HG02885 (cell line): ENCODE data around the gene ITGB2.
"Not testable (repeated sequence)": the region's sequence is repeated elsewhere in the genome, so short reads cannot be mapped to it uniquely, and the experiment has no call there.

ENCODE experiments used
- ATAC-seq: cut with Tn5 transposase; IDR thresholded peaks from one replicate; pipeline ENCODE4 v1.9.1; 2021; ENCODE audit warnings: mild to moderate bottlenecking; ENCODE audit not compliant: unreplicated experiment, poor library complexity

Gene ITGB2

DNA sequence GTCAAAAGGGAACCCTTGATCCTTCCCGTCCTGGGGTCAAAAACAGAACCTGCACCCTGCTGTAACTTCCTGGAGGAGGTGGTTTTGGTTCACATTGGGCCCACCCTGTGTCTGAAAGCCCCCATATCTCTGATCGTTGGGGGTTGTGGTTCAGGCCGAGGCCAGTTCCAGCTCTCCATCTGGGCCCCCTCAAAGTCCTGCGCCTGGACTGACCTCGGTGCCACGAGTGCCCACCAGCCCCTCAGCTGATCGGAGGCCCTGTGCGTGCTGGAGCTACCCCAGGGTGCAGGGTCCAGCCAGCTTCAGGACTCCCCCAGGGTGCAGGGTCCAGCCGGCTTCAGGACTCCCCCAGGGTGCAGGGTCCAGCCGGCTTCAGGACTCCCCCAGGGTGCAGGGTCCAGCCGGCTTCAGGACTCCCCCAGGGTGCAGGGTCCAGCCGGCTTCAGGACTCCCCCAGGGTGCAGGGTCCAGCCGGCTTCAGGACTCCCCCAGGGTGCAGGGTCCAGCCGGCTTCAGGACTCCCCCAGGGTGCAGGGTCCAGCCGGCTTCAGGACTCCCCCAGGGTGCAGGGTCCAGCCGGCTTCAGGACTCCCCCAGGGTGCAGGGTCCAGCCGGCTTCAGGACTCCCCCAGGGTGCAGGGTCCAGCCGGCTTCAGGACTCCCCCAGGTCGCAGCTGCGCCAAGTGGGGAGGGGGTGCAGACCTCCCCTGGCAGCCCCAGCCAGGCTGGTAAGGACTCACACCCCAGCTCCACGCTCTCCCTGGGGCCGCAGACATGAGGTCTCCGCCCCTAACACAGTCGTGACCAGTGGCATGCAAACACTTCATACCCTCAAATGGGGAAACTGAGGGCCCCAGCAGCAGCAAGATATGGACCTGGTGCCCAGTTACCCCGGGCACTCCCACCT is 7.9 kb downstream of the ITGB2 start:
- ATAC-seq: not testable (repeated sequence)

DNA sequence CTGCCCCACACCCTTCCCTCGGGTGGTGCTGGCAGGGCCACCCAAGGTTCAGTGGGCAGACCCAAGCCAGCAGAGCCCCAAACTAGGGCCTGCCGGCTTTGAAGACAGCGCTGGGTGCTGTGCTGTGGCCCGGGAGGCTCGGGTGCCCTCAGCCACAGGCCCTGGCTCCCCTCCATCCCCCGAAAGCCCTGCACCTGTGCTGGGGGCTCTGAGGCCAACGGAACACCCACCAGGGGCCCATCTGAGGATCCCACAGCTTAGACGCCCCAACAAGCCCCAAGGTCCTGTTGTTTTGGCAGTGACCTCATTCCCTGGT is 8.6 kb downstream of the ITGB2 start:
- ATAC-seq: no peak

DNA sequence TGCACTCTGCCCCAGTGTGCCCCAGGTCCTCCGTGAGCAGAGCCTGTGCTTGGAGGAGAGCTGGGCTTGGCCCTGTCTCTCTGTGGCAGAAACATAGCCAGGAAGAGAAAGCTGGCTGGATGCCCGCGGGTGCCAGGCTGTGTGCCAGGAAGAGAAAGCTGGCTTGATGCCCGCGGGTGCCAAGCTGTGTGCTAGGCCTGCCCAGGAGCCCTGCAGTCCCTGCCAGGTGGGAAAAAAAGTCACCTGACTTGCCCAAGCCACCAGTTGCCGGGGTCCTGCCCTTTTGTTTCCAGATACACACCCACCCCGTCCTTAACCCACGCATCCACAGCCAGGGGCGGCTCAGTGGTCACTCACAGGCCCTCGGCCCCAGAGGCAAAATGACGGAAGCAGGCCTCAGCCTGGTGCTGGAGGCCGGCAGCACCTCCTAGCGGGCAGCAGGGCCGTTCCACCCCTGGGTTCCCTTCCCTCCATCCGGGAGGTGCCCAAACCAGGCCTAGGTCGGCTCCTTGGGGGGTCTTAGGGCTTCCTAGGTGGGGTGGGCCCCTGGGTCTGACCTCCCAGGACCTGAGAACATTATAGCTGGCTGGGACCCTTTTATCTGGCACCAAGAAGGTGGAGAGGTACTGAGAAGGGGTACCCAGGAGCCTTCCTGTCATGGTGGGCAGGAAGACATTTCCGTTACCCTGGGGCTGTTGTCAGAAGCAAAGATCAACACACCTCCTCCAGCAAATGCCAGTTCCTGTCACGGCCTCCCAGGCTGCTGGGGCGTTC is 9.1 kb downstream of the ITGB2 start:
- no peak for ATAC-seq

DNA sequence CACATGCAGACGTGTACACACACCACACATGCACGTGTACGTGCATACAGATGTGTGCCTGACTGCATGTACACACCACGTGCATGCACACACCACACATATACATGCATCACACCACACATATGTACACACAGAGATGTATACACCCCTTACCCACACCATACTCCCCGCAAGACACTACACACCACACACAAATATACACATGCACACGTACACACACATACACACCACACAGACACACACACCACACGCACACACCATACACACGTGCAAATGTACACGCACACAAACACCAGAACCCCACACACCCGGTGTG is 9.7 kb downstream of the ITGB2 start:
- no peak for ATAC-seq

DNA sequence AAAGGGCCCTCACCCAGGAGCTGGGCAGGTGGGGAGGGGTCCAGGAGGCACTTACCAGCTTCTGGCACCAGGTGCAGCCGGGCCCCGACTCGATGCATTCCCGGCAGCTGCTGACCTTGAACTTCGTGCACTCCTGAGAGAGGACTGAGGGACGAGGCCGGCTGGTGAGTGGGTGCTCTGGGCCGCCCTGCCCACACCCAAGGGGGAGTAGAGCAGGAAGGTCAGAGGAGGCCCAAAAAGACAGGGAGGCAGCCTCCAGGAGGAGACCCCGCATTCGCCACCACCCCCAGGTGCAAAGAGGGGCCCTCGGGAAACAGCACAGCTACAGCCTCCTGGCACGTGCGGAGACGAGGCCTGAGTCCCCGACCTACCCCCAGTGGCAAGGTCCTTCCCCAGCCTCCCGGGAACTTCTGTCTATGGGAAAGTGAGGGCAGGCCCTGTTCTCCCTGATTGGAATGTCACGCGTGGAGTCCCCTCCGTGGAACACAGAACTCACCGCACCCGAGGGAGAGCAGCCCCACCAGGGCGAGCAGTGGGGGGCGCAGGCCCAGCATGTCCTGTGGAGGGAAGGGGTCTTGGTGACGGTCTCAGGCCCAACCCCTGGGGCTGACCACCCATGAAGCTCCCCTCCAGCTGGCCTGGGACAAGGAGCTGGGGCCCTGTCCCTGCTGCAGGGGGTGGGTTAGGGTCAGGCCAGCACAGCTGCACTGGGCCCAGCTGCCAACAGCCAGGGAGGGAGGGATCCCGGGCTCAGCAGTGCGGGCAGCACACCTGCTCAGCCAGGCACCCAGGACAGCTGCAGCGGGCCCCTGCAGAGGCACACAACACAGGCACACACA is 10.3 kb downstream of the ITGB2 start:
- ATAC-seq: no peak

DNA sequence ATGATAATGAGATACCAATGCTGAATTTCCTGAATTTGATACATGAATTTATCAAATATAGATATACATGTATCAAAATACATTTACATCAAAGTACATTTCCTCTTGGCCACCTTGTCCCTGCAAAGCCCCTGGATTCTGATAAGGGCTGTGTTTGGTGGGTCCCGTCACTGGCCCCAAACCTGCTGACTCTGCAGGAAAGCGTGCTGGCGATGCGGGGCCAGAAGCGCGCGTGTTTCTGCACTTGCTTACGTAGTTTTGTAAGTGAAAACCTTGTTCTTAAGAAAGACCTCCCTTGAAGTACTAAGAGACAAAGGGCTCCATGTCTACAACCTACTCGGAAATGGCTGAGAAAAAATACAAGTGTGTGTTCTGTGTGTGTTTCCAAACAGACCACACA is 11.0 kb downstream of the ITGB2 start:
- no peak for ATAC-seq

DNA sequence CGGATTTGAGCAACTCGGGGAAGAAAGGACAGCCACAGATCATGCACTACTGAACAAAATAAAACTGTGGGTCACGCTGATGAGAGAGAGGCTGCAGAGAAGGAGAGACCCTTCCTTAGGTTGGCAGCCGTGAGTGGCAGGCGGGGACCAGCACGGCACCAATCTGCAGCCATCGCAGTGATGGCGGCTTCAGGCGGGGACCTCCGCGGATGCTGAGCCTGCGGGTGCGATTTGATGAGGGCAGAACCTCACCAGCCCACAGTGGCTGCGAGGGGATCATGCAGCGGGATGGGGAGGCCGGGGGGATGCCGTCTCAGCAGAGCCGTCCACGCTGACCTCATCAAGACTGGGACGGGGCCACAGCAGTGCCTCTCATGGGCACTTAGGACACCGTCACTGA is 11.8 kb downstream of the ITGB2 start:
- ATAC-seq: no peak

DNA sequence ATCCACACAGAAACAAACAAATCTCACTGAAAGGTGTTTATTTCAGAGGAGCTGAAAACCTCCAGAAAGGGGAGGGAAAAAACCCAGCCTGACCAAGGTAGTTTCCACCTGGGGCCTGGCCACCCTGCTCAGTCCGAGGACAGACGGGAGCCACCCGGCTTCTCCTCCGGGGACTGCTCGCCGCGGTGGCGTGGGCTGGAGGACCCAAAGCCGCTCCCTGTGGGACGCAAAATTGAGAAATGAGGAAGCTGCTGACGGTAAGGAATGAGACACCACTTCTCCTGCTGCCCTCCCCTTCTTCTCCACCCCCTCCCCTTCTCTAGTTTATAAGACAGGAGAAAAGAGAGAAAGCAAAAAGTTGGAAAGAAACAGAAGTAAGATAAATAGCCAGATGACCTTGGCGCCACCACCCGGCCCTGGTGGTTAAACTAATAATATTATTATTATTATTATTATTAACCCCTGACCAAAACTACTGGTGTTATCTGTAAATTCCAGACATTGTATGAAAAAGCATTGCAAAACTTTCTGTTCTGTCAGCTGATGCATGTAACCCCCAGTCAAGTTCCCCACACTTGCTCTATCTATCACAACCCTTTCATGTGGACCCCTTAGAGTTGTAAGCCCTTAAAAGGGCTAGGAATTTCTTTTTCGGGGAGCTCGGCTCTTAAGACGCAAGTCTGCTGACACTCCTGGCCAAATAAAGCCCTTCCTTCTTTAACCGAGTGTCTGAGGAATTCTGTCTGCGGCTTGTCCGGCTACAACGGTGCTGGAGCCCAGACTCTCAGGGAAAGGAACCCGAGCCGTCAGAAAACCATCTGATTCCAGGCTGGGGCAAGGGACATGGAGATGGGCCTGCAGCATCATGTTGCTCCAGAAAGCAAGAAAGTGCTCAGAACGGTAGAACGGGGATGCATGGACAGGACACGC is 12.5 kb downstream of the ITGB2 start:
- ATAC-seq: no peak

DNA sequence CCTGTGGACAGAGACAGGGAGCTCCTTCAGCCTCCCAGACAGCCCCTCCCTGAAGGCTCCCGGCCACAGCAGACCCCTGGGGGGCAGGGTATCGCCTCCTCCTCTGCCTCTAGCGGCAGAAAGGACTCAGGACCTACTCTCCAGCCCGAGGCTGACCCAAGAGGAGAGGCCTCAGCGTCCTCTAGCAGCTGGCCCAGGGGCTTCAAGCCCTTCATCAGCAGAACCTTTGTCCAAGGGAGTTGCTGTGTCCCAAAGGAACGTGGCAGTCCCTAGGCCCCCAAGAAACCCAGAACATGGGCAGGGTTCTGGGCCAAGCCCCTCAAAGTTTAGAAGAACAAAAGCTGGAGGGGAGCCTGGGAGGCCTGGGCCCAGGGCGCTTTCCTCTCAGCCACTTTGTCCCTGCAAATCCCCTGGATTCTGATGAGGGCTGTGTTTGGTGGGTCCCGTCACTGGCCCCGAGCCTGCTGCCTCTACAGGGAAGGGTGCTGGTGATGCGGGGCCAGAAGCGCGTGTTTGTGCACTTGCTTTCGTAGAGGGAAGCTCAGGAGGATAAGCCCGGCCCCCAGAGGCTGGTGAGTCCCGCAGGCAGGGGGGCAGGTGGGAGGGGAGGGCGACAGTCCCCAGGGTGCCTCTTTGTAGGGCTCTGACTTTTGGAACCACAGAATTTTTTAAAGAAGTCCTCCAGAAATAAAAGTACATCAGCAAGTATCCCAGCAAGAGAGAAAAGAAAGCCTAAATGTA is 13.3 kb downstream of the ITGB2 start:
- no peak for ATAC-seq

DNA sequence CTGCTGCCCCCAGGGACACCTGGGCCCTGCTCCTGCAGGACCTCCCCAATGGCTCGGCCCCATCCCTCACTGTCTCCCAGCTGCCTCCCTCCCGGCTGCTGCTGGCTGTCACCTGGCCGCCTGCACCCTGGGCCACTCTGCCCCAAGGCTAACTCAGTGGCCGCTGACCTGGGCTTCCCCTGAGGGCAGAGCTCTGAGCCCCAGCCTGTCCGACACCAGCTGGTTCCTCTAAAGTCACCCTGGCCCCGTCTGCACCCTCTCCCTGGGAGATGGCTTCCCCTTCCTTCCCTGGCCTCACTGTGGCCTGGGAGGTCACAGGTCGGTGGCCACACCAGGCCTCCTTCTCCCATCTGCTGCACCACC is 15.0 kb downstream of the ITGB2 start:
- no peak for ATAC-seq

DNA sequence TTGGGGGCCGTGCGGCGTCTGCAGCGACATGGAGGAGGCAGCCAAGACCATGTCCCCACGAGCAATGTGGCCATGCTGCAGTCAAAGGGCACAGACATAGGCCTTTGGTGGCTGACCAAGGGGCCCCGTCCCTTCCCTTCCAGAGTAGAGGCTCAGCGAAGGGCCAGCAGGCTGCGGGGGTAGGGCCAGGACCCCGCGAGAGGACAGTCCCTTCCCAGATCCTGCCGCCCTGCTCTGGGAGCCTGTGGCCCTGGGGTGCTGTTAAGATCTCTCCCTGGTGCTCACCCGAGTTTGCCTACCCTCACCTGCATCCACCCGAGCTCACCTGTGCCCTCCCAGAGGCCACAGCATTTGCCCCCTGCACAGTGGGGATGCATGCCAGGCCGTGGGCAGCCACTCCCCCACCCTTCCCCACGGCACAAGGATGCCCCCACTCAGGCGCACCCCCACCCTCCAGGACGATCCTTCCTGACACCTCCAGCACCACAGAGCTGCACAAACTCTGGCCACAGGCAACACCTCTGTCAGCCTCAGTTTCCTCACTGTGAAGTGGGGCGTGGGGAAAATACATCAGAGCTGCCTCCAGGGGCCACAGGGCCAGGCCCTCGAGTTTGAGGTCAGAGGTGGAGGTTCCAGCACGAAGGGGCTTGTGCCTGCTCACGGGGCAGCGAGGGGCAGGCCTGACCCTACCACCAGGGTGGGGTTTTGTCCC is 15.5 kb downstream of the ITGB2 start:
- ATAC-seq: no peak

DNA sequence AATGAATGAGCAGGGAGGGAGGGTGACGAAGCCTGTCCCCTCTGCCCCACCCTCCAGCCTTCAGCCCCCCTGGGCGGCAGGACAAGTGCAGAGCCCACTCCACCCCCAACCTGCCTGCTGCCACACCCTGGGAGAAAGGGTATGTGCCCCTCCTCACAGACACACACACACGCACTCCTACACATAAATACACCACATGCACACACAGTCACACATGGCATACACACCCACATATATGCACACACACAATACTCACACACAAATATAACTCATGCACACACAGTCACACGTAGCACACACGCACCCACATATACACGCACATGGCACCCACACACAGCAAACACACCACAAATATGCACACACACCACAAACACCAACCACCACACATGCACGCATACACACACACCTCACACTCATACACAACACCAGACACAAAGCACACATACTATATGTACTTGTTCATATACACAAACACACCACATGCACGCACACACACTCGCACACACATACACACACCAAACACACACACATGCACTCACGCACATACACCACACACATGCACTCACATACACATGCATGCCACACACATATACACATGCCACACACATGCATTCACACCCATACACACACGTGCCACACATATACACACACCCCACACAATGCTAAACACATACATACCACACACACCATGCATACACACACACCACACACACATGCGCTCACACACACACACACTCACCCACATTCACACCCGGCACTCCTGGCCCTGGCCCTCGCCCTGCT is 16.4 kb downstream of the ITGB2 start:
- no peak for ATAC-seq

DNA sequence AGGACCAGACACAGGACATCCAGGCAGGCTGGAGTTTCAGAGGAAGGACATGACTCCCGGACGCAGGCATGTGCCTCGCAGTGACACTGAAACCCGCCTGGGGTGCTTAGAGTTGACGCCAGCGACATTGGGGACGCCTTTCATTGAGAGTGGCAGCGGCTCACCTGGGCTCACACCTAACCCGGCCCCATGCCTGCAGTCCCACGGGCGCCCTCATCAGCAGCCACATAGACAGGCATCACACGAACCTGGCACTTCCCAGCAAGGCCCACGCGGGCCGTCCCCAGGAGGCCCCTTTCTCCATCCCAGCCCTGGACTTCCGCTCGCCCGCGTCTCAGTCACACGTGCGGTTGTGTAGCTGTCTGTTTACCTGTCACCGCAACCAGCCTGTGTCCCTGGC is 17.0 kb downstream of the ITGB2 start:
- no peak for ATAC-seq

DNA sequence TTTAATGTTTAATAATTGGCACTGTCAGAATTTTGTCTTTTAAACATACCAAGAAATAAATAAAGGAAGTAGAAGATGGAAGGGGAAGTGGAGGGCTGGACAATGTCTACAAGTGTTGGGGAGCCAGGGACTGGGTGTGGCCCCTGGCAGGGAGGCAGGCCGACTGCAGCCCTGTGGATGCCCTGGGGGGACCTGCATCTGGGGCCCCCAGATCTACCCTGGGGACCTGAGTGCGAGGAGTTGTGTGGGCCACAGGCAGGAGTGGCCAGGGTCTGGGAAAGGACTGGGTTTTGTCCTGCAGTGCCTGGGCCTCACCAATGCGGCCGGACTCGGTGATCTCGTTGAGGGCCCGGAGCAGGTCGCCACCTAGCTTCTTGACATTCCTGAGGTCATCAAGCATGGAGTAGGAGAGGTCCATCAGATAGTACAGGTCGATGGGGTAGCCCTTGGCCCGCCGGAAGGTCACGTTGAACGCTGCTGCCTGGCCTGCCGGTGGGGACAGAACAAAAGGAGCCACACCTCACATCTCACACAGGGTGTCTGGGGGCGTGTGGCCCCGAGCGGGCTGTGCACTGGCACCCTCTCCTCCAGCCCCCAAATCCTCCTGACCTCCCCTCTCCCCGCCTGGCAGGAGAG is 17.5 kb downstream of the ITGB2 start:
- no peak for ATAC-seq

DNA sequence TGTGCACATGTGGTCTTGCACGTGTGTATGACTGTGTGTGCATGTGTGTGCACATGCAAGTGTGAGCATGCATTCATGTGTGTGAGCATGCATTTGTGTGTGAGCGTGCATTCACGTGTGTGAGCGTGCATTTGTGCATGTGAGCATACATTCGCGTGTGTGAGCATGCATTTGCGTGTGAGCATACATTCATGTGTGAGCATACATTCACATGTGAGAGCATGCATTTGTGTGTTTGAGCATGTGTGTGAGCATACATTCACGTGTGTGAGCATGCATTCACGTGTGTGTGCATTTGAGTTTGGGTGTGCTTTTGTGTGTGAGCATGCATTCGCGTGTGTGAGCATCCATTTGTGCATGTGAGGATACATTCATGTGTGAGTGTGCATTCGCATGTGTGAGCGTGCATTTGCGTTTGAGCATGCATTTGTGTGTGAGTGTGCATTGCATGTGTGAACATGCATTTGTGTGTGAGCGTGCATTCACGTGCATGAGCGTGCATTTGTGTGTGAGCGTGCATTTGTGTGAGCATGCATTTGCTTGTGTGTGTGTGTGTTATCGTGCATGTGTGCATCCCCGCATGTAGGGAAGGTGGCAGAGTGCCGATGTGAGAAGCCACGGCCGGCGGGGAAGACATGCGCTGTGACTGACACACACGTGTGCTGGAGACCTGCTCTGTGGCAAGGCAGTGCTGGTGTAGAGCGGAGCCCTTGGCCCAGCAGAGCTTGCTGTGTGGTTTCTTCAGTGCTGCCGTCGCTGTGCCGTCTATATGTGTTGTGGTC is 18.2 kb downstream of the ITGB2 start:
- ATAC-seq: no peak

DNA sequence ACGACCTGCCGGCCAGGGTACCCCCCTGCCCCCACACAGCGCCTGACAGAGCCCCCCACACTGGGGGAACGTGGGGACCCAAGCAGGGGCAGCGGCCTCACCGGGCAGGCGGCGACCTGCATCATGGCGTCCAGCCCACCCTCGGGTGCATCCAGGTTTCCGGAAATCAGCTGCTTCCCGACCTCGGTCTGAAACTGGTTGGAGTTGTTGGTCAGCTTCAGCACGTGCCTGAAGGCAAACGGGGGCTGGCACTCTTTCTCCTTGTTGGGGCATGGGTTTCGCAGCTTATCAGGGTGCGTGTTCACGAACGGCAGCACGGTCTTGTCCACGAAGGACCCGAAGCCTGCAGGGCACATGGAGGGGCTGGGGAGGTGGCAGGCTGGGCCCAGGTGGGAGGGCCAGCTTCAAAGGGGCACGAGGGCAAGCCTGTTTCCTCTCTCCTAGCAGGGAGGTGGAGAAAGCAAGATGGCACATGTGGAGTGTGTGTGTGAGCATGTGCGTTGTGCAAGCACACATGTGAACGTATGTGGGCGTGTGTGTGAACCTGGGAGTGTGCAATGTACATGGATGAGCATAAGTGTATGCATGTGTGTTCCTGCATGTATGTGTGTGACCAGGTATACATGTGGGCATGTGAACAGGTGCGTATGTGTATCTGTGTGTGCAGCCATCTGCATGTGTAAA is 19.2 kb downstream of the ITGB2 start:
- no peak for ATAC-seq
